IPS-NIHi7 (cell line): Measurements from ENCODE around the gene LIN7B.
"Not testable (repeated sequence)": the region's sequence is repeated elsewhere in the genome, so short reads cannot be mapped to it uniquely, and the experiment has no call there.

ENCODE experiments used
- DNase-seq: peaks from one replicate; pipeline ENCODE4 v3.0.0; 2012; ENCODE audit warnings: mixed read lengths; ENCODE audit errors: extremely low spot score

The LIN7B gene

DNA sequence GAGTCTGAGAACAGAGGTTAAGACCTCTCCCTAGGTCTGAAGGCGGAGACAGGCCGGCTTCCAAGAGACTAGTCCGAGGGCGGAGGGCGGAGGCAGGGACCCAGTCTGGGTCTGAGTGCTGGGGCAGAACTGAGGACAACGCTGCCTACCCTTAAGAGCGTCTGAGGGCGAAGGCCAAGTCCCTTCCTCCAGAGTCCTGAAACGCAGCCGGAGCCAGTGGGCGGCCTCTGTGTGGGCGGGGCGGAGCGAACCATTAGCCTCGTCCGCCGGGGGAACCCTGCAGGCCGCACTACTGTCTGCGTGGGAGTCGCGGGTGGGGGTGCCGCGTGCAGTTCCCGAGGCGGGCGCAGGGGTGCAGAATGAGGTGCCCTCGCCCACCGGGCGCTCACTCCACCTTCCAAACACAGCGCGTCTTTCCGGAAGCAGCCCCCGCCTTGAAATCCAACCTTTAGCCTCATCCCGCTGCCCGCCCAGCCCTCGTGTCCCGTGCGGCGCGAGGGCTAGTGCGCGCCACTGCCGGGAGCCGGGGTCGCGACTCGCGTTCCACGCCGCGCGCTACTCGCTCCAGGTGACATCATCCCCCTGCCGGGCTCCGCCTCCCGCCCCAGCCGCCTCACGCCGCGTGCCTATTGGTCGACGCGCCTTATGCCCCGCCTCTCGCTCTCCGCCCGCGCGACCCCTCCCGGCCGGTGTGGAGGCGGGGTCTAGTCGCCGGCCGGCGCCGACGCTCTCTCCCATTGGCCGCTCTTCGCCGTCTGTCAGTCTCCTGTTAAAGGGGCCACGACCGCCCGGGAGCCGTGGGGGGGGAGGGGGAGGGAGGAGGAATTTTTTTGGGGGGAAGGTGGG lies 4.6 kb downstream of the LIN7B start, which contains the start of gene C19orf73:
Gene C19orf73, minus strand, starts transcription at position 579 of the 846 bp plus-strand sequence. Its CDS starts 121 bp downstream, at position 458.
- peak; percentile 94 for DNase-seq

DNA sequence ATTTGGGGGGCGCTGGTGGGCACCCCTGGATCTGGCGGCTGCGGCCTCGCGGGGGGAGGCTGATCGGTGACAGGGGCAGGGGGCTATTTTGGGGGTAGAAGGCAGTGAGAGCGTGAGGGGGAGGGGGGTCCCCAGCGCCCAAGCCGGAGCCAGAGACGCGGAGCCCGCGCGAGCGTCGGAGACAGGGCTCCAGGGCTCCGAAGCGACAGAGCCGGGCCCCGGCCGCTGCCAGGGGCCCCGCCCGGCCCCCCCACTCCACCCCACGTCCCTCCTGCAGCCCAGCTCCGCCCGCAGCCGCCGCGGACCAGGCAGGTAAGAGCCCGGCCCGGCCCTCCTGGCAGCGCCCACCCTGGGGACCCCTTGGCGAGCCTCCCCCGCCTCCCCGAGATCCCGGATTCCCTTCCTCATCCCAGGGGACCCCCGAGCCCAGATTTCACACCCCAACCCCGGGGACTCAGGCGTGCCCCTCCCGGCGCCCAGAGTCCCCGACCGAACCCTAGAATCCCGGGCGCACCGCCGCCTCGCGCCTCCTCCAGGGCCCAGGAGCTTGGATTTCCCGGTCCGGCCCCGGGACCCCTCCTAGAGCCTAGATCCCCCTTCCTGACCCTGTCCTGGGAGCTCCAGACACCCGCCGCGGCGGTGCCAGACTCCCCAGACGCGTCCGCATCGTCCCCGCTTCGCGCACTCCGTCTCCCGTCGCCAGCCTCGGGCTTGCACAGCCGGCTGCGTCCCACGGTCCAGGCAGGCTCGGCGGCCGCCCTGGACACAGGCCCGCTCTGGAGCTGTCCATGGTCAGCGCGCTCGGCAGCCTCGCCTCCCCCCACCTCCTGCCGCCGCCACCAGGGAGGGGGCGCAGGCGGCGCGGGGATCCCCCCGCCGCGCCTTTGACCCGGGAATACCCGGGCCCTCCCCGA lies 5.5 kb downstream of the LIN7B start, which contains the start of gene PPFIA3:
Gene PPFIA3, plus strand, starts transcription at position 134 of the 914 bp plus-strand sequence. CDS start 8,330 bp downstream, outside the sequence.
- peak; percentile 64 for DNase-seq

GRCh38 chr19:49120325-49120683 lies 6.1 kb downstream of the LIN7B start:
- DNase-seq, result no peak

DNA sequence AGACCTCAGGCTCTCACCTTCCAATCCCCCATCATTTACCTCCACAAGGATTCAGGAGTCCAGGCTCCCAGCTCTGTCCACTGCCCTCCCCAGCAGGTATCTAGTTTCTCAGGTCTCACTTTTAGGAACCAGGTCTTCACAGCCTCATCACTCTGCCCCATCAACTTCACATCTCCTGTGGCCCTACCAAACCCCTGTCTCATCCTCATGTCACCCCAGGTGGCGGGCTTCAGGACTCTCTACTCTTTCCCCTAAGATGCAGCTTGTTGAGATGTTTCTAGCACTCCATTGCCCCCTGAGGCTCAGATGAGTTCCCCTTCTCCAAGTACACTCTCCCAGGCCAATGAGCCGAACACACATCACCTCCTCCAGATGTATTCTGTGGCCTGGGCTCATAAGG lies 6.7 kb downstream of the LIN7B start:
- no peak for DNase-seq

DNA sequence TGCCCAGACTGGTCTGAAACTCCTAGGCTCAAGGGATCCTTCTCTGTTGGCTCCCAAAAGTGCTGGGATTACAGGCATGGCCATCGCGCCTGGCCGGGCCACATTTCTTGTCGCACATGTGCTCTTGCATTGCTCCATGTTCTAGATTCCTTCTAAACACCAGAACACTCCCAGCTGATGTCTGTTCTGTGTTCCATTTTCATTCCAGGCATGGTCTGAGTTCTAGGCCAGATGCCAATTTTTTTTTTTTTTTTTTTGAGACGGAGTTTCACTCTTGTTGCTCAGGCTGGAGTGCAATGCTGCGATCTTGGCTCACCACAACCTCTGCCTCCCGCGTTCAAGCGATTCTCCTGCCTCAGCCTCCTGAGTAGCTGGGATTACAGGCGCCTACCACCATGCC lies 7.7 kb downstream of the LIN7B start:
- not testable (repeated sequence) for DNase-seq

DNA sequence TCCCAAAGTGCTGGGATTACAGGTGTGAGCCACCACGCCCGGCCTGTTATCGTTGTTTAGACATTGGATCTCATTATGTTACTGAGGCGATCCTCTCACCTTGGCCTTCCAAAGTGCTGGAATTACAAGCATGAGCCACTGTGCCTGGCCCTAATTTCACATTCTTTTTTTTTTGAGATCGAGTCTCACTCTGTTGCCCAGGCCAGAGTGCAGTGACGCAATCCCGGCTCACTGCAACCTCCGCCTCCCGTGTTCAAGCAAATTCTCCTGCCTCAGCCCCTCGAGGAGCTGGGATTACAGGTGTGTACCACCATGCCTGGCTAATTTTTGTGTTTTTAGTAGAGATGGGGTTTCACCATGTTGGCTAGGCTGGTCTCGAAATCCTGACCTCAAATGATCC lies 9.1 kb downstream of the LIN7B start:
- DNase-seq, result not testable (repeated sequence)

DNA sequence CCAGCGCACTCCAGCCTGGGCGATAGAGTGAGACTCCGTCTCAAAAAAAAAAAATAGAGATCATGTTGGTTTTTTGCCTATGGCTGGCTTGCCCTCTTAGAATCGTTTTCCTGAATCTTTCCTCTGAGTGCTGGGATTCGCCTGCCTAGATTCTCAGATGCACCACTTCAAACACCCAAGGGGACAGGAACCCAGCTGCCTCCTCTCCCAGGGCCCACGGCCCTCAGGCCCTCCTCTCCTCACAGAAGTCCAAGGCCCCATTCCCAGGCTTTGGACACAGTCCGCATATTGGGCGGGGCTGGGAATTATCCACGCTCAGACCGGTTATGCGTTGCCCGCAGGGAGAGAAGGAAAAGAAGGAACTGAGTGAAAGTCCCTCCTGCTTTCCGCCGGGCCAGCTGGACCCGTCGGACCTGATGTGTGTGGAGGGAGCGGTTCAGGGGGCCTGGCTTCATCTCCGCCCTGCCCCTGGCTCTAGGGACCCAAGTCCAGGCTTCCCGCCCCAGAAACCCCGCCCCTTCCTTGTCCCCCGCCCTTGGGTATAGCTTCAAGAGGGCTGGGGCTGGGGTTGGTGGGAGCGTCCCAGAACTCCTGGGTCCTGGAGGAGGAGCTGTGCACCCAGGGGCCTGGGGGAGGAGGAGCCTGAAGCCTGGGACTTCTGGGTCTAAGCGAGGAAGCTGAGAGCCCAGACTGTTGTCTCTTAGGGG lies 11.0 kb downstream of the LIN7B start:
- DNase-seq, result peak; percentile 60

DNA sequence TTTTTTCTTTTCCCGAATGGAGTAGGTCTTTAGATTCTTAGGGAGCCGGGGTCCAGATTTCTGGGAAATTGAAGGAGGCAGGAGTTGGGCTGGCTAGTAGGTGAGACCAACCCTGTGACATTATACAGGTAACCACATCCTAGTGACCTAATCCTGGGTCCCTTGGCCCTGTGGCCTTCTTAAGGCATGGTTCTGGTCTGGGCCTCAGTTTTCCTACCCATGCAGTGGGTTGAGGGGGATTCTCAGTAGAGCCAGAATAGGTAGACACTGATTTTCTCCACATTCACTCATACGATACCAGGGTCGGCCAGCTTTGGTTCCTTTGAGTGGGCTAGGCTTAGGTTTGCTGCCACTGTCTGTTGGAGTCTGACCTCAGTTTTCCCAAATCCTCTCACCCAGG lies 12.4 kb downstream of the LIN7B start:
- no peak for DNase-seq

GRCh38 chr19:49127225-49127624 lies 13.1 kb downstream of the LIN7B start:
- DNase-seq, result not testable (repeated sequence)

DNA sequence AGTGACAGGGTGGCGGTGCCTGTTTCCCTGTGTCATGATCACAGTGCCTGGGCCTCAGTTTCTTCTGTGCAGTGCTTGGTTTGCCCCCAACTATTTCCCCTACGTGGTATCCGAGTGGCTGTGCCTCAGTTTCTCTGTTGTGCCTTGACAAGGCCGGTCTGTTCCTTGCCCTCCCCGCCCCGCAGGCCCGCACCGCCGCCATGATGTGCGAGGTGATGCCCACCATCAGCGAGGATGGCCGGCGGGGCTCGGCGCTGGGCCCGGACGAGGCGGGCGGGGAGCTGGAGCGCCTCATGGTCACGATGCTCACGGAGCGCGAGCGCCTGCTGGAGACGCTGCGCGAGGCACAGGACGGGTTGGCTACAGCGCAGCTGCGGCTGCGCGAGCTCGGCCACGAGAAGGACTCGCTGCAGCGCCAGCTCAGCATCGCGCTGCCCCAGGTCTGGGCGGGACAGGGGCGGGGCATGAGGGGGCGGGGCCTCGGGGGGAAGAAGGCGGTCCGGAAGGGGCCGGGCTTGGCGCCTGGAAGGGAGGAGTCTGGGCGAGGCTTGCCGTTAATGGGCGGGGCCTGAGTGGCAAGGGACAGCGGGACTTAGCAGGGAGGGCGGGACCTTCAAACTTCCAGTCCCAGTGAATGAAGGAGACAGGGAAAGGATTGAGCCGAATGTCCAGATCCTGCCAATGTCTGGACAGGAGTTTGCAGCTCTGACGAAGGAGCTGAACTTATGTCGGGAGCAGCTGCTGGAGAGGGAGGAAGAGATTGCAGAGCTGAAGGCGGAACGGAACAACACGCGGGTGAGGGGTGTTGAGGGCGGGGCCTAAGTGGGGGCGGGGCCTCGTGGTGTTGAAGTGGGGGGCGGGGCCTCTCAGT lies 13.7 kb downstream of the LIN7B start:
- peak; percentile 94 for DNase-seq

DNA sequence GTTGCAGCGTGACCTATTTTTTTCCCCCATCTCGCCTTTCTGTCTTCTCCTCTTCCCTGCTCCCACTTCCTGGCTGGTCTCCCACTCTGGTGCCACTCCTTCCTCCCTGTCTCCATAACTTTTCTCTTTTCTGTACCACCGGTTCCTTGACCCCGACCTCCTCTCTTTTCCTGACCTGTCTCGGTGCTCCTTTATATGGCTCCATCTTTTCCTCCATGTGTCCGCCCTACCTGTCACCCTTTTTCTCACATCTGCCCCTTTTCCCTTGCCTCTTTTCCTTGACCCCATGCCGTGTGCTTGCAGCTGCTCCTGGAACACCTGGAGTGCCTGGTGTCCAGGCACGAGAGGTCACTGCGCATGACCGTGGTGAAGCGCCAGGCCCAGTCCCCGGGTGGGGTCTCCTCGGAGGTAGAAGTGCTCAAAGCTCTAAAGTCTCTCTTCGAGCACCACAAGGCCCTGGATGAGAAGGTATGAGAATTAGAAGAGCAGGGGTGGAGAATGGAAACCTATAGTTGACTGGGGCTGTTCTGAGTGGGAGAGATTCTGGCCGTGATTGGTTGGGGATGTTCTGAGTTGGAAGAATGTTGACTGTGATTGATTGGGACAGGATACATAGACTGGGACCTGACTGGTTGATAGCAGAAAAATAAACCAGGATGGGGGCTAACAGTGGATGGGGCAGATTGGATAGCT lies 14.5 kb downstream of the LIN7B start:
- no peak for DNase-seq

GRCh38 chr19:49129238-49129583 lies 15.0 kb downstream of the LIN7B start:
- DNase-seq, result peak; percentile 60

DNA sequence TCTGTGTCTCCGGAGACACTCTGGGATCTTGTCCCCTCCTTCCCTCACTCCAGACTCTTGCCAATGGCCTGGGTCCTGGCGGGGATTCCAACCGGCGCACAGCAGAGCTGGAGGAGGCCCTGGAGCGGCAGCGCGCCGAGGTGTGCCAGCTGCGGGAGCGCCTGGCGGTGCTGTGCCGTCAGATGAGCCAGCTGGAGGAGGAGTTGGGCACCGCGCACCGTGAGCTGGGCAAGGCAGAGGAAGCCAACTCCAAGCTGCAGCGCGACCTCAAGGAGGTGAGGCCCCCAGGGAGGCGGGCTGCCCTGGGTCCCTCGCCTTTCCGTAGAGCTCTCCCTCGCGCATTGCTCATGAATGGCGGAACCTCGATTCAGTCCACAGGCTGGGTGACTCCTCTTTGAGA lies 16.2 kb downstream of the LIN7B start:
- DNase-seq, result no peak

GRCh38 chr19:49132974-49133609 lies 18.9 kb downstream of the LIN7B start:
- peak; percentile 43 for DNase-seq

- peak; percentile 70 for DNase-seq
Observed at GRCh38 chr19:49133621-49134454, 19.7 kb downstream of the LIN7B start.

DNA sequence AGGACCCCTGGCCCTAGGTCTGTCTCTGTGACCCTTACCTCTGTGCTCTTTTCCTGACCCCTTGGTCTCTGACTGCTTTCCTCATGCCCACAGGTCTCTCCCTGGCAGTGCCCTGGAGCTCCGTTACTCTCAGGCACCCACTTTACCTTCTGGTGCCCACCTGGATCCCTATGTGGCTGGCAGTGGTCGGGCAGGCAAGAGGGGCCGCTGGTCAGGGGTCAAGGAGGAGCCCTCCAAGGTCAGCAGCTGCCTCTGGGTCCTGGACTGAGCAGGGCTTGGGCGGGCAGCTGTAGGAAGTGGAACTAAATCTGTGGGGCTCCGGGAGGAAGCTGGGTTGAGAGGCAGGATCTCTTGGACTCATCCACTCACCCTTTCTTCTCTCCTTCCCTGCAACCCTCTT lies 21.5 kb downstream of the LIN7B start:
- no peak for DNase-seq

DNA sequence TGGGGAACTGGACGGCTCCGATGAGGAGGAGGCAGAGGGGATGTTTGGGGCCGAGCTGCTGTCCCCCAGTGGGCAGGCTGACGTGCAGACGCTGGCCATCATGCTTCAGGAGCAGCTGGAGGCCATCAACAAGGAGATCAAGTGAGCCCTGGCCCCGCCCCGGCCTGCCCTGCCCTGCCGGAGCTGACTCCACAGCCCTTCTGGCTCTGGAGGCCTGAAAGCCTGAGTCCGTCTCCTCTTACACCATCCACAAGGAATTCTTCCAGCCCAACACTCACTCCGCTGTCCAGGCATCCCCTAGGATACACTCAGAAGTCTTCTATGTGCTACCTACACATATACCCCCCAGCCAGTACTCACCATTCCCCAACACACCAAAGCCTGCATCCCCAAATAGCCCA lies 22.6 kb downstream of the LIN7B start:
- DNase-seq, result no peak

- no peak for DNase-seq
Observed at GRCh38 chr19:49140951-49141350, 26.8 kb downstream of the LIN7B start.

DNA sequence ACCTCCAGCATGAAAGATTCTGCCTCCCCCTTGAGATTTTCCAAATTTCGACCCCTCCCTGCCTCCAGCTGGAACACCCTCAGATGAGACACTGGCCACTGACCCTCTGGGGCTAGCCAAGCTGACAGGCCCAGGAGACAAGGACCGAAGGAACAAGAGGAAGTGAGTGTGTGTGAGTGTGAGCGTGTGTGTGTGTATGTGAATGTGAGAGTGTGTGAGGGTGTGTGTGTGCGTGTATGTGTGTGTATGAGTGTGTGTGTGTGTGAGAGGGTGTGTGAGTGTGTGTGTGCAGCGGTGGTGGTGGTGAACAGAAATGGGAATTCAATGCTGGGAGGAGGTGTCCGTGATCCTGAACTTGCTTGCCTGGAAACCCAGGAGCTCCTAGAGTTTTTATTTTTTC lies 27.2 kb downstream of the LIN7B start:
- no peak for DNase-seq
